ENCODE measurements around the gene PKN3. TPM values are rescaled to one million over a fixed set of nuclear protein-coding genes. Genes with fewer than 3 reads are reported as not detected.

The PKN3 gene
- total and polyA plus RNA-seq, 9 of the 15 experiments (the other 6 are each of a cell fraction or from before 2014, with no cell fraction given): 0.82 to 49.2 (median 19.7) TPM

DNA sequence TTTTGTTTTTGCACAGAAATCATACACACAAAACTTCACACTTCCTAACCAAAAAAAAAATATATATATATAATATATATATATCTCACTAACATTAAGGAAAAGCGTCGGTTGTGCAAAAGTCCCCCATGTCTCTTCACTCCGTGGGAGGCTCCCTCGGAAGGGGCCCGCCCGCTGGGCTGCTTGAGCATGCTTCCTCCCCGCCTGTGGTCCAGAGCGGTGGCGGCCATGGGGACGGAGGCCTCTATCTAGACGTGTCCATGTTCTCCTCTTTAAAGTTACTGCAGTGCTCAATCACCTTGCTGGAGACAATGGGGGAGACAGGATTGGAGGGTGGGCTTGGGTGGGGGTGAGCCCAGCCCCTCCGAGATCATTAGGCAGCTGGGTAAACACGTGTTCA lies 28.8 kb downstream of the PKN3 start:
- no peaks in the 10 kb centered on the region for H3K27me3 ChIP-seq (ENCODE audit: control insufficient read depth in 2 of 2, insufficient read depth in 2 of 2, low read length in 2 of 2)
- H4K20me1 ChIP-seq (replicated peaks; ENCODE audit: control insufficient read depth, insufficient read depth, low read length): no peaks in the 10 kb centered on the region
- peaks cover 5 to 32% of the 10 kb centered on the region in 2 experiments; a peak in 4 of 5 replicates for H3K4me1 ChIP-seq (replicated peaks in 1 of 2; ENCODE audit: control insufficient read depth in 2 of 2, insufficient read depth in 2 of 2, low read length in 2 of 2)
- POLR2A ChIA-PET: interaction anchor here (0.6 kb wide), 1 partner anchor 9 kb away, joined by 3 read pairs; no protein-coding TSS in a partner anchor
- no peaks in the 10 kb centered on the region; the same call in 2 of the 3 replicates for H3K36me3 ChIP-seq (ENCODE audit: control insufficient read depth, insufficient read depth, low read length)
- no peak overlapping the region for H3K4me2 ChIP-seq (ENCODE audit: insufficient read depth, low read length)
- no peaks in the 10 kb centered on the region for H3K9me3 ChIP-seq (replicated peaks; ENCODE audit: control insufficient read depth, insufficient read depth, low read depth, low read length)
- H3K27ac ChIP-seq (ENCODE audit: extremely low read depth, low read depth, low read length): no peak overlapping the region
- no peaks in the 10 kb centered on the region for H3K79me2 ChIP-seq (ENCODE audit: control insufficient read depth, insufficient read depth, low read length)
- no peak overlapping the region for H3K9ac ChIP-seq (ENCODE audit: insufficient read depth in 1 of 2, low read depth in 2 of 2, low read length in 2 of 2)
- DNase-seq (ENCODE audit: extremely low read depth in 1 of 4, low spot score in 3 of 4) (no peak), FAIRE-seq (no peak), ATAC-seq (no peak)
- 73% methylated on average over 12 of the region's 13 CpGs for WGBS (ENCODE audit: insufficient coverage, low coverage, missing lambda C conversion rate)
- no peaks in the 10 kb centered on the region for H3K9me1 ChIP-seq (ENCODE audit: control insufficient read depth, insufficient read depth, low read length)
- H2AFZ ChIP-seq (ENCODE audit: low read depth, low read length): no peak overlapping the region
- no peak overlapping the region for H3K4me3 ChIP-seq
- BruUV-seq (replicated peaks): no TSS peak
- in situ Hi-C loops (cut with MboI) (loop anchor here (5.0 kb wide), 1 partner anchor 196 kb away; no protein-coding TSS in a partner anchor), intact Hi-C loops (cut with micrococcal nuclease) (loop anchor here (5.0 kb wide), 1 partner anchor 276 kb away; no protein-coding TSS in a partner anchor)
- CTCF ChIA-PET (ENCODE audit: low intra/inter-chr PET ratio): no interaction called here
- no peak for TF ChIP-seq ZNF354B (CRISPR knock-in tag; IDR thresholded peaks at IDR 0.05)
- TF ChIP-seq, protein P1, sequence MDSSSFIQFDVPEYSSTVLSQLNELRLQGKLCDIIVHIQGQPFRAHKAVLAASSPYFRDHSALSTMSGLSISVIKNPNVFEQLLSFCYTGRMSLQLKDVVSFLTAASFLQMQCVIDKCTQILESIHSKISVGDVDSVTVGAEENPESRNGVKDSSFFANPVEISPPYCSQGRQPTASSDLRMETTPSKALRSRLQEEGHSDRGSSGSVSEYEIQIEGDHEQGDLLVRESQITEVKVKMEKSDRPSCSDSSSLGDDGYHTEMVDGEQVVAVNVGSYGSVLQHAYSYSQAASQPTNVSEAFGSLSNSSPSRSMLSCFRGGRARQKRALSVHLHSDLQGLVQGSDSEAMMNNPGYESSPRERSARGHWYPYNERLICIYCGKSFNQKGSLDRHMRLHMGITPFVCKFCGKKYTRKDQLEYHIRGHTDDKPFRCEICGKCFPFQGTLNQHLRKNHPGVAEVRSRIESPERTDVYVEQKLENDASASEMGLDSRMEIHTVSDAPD (CRISPR knock-in tag; IDR thresholded peaks at IDR 0.05): no peak
- TF ChIP-seq, protein P2, sequence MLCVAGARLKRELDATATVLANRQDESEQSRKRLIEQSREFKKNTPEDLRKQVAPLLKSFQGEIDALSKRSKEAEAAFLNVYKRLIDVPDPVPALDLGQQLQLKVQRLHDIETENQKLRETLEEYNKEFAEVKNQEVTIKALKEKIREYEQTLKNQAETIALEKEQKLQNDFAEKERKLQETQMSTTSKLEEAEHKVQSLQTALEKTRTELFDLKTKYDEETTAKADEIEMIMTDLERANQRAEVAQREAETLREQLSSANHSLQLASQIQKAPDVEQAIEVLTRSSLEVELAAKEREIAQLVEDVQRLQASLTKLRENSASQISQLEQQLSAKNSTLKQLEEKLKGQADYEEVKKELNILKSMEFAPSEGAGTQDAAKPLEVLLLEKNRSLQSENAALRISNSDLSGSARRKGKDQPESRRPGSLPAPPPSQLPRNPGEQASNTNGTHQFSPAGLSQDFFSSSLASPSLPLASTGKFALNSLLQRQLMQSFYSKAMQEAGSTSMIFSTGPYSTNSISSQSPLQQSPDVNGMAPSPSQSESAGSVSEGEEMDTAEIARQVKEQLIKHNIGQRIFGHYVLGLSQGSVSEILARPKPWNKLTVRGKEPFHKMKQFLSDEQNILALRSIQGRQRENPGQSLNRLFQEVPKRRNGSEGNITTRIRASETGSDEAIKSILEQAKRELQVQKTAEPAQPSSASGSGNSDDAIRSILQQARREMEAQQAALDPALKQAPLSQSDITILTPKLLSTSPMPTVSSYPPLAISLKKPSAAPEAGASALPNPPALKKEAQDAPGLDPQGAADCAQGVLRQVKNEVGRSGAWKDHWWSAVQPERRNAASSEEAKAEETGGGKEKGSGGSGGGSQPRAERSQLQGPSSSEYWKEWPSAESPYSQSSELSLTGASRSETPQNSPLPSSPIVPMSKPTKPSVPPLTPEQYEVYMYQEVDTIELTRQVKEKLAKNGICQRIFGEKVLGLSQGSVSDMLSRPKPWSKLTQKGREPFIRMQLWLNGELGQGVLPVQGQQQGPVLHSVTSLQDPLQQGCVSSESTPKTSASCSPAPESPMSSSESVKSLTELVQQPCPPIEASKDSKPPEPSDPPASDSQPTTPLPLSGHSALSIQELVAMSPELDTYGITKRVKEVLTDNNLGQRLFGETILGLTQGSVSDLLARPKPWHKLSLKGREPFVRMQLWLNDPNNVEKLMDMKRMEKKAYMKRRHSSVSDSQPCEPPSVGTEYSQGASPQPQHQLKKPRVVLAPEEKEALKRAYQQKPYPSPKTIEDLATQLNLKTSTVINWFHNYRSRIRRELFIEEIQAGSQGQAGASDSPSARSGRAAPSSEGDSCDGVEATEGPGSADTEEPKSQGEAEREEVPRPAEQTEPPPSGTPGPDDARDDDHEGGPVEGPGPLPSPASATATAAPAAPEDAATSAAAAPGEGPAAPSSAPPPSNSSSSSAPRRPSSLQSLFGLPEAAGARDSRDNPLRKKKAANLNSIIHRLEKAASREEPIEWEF (CRISPR knock-in tag; IDR thresholded peaks at IDR 0.05): no peak
- TF ChIP-seq ZZZ3 (IDR thresholded peaks at IDR 0.05): no peak

Measured in K562 (cell line).